GM20000 (cell line): ENCODE results near the gene CHMP1A.

ENCODE experiments used
- DNase-seq: peaks from one replicate; pipeline ENCODE4 v3.0.0; 2012; ENCODE audit warnings: low spot score
- TF ChIP-seq, protein P1 (sequence below): IDR thresholded peaks from 2 replicates; pipeline ENCODE4 v1.5.1; 2012; ENCODE audit warnings: mild to moderate bottlenecking, control low read depth; ENCODE audit errors: extremely low read depth, missing control alignments

CHMP1A gene

DNA sequence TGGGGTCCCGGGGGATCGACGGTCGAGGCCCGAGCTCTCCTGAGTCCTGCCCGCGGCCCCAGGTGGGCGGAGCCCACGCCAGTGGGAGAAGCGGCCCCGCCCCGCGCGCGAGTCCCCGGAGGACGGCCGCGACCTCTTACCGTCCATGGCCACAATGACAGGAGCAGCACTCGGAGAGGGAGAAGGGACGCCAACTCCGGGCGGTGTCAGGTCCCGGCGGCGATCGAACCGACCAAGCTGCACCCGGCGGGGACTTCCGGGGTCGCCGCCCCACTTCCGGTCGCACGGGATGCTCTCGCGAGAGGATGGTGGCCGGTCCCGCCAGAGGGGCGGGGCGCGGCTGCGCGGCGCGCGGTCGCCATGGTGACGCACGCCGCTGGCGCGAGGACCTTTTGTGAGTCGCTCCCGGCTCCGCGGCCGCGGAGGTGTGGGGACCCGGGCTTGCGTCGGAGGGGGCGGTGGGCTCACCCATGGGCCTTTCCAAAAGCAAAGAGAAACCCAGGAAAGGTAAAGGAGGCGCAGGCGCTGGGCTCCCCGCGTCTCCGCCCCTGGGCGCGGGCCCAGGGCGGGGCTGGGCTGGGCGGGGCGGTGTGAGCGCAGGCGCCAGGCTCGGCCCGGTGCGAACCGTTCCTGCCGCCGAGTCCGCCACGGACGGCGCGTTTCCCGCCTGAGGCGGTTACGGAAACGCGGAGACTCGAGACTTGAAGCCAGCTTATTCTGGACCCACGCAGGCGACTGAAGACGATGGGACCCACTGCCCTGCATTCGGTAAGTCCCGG, at the start of gene CHMP1A, which contains the start of gene SPATA33:
Gene CHMP1A, minus strand, starts transcription at position 267 of the 779 bp plus-strand sequence. Its CDS starts 120 bp downstream, at position 147.
Gene SPATA33, plus strand, starts transcription at position 395 of the 779 bp plus-strand sequence. Its CDS starts 76 bp downstream, at position 471.
- TF ChIP-seq, protein P1, sequence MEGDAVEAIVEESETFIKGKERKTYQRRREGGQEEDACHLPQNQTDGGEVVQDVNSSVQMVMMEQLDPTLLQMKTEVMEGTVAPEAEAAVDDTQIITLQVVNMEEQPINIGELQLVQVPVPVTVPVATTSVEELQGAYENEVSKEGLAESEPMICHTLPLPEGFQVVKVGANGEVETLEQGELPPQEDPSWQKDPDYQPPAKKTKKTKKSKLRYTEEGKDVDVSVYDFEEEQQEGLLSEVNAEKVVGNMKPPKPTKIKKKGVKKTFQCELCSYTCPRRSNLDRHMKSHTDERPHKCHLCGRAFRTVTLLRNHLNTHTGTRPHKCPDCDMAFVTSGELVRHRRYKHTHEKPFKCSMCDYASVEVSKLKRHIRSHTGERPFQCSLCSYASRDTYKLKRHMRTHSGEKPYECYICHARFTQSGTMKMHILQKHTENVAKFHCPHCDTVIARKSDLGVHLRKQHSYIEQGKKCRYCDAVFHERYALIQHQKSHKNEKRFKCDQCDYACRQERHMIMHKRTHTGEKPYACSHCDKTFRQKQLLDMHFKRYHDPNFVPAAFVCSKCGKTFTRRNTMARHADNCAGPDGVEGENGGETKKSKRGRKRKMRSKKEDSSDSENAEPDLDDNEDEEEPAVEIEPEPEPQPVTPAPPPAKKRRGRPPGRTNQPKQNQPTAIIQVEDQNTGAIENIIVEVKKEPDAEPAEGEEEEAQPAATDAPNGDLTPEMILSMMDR: no peak
- DNase-seq: peak; percentile 100

DNA sequence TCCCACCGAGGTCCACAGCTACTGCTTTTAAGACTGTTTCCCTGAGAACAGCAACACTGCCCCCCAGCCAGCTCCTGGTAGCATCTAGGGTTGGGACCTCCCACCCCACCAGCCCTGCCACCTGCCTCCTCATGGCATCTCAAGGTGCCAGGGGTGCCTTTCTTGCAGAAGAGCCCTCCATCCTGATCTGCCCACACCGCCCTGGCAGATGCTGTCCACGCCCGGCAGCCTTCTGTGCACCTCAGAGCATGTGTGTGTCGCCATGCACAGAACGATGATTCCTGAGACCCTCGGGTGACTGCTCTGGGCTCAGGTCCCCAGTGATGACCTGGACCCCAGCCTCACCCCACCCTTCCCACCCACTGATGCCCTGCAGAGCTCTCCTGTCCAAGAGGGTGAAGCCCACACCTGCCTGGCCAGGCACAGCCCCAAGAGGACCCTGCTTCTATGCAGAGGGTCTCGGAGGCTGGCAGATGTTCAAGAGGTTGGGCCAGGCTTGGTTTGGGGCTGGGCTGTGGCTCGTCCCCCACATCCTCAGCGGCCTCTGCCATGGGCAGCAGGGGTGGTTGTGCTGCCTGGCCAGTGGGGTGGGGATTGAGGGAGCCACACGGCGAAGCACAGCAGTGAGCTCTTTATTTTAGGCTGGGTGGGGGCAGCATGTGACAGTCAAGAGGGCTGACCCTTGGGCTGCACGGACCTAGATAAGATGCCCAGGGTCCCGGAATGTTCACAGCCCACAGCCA, 49.2 kb upstream of the CHMP1A start:
- DNase-seq: no peak
- TF ChIP-seq, protein P1: no peak

DNA sequence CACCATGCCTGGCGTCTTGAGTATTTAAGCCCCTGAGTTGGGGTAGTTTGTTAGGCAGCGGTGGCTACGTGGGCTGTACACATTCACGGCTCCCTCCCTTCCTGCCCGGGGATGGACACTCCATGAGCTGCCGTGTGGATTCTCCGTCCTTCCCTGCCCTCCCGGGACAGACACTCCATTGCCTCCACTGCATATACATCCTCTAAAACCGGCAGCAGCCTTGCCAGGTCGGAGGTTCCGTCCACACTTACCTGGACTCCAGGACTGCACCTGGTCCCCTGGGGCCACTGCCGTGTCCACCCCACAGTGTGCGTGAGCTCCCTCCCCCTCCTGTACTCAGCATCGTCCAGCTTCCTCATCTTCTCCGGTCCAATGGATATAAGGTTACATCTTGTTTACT, 47.5 kb upstream of the CHMP1A start:
- no peak for DNase-seq
- TF ChIP-seq, protein P1: no peak

DNA sequence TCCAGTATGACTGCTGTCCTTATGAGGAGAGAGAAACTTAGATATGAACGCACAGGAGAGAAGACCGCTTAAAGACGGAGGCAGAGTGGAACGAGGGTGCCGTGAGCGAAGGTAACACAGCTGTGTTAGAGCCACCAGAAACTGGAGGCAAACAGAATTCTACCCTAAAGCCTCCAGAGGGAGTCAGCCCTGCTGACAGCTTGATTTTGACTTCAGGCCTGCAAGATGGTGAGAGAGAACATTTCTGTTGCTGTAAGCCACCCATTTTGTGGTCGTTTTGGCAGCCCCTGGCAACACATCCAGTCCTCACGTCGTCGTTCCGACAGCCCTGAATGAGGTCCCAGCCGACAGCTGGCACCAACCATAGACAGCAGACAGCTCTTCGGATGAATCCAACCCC, 46.8 kb upstream of the CHMP1A start:
- DNase-seq: no peak
- TF ChIP-seq, protein P1: no peak

DNA sequence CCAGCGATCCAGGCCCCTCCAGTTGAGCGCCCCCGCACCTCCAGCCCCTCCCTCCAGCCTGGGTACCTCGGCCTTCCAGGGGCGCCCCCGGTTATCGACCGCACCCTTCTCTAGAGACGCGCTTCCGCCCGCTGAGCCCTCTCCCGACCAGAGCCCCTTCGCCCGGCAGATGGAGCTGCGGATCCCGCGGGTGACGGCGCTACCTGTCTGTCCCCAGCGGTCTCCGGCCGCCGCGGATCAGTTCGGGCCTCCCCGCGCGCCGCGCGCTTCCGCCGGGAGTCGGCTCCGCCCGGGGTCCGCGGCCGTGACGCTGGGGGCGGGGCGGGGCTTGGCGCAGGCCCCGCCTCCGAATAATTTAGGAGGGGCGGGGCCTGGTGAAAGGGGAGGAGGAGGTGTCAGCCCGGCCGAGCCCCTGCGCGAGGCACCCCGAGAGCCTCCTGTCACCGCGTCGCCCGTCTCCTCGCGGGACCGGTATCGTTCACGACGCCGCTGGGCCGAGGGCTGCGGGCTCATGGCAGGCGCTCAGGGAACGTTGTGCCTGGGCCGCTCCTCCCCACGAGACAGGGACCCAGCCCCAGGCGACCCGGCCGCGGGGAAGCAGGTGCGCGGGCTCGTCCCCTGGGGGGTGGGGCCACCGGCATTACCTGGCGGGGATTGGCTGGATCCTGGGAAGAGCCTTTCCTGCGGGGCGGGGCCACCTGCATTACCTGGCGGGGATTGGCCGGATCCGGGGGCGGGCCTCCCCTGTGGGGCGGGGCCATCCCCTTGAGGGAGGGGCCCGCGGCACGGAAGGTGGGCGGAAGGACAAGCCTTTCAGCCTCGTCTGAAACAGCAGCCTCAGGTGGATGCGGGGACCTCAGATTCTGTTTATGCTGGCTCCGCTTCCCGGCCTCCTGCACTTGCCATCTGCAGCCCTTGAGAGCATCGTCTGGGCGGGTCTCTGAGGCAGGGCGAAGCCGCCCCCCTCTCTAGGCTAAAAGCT, 44.2 kb upstream of the CHMP1A start, which contains the start of gene SPATA2L:
Gene SPATA2L, minus strand, starts transcription at position 281 of the 982 bp plus-strand sequence. CDS start 473 bp downstream, outside the sequence.
- peak; percentile 99 for DNase-seq
- TF ChIP-seq, protein P1: peak; percentile 43

DNA sequence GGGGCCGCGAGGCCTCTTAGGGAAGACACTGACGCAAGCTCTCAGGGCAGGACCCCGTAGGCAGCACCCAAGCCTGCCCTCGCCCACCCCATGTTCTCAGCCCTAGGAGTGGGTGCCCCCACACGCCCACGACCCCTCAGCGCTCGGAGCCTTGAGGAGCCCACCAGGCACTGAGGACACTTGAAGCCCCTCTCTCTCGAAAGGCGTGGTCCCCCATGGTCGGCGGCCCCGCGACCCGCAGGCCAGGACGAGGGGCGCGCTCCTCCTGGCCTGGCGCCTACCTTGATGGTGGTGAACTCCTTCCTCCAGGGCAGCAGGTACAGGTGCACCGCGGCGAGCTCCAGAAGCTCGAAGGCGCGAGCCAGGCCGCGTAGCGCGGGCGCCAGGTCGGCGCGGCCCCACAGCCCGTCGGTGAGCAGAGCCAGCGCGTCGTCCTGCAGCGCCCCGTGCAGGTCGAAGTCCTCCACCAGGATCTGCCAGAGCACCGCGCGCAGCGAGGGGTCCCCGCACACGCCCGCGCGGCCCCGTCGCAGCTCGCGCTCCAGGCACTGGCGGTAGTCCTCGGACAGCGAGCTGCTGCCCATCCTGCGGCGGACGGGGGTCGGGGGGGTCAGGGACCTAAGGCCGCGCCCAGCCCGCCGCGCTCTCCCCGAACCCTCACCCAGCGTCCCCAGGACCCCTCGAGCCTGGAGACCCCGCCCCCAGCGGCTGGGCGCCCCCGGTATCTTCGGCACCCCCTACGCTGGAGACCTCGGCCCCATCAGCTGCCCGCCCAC, 43.3 kb upstream of the CHMP1A start:
- TF ChIP-seq, protein P1: peak; percentile 24
- DNase-seq: peak; percentile 72
